GM12878 (cell line): ENCODE measurements around the gene SIN3B. TPM values are rescaled to one million over a fixed set of nuclear protein-coding genes. Genes with fewer than 3 reads are reported as not detected.
A peak's percentile ranks its signal among the peaks of the same experiment; 100 is the strongest.
"Not testable (repeated sequence)": the region's sequence is repeated elsewhere in the genome, so short reads cannot be mapped to it uniquely, and the experiment has no call there.

Experiments
- ATAC-seq: fragments of 200-7000 bp; cut with Tn5 transposase; 3 replicates; pipeline ENCODE4 v1.9.1; 2020; ENCODE audit warnings: mild to moderate bottlenecking, moderate library complexity
- BruUV-seq: library from RNA; stranded (reverse); fragments of 400-500 nt; replicated peaks from 2 replicates; lab custom pipeline; 2021; lab: Mats Ljungman, UMichigan
- CTCF ChIA-PET: fragments of 300-600 bp; sonication (Branson Sonifier 250); formaldehyde crosslinking; extraction: SDS; loops from one replicate; lab custom pipeline; 2021; ENCODE audit warnings: inconsistent platforms; lab: Yijun Ruan, JAX
- POLR2A ChIA-PET: fragments of 350-600 bp; formaldehyde crosslinking; extraction: SDS; loops from one replicate; lab custom pipeline; 2021; ENCODE audit warnings: inconsistent platforms; lab: Charles Lee
- RAD21 ChIA-PET: fragments of 300-600 bp; sonication (Branson Sonifier 250); formaldehyde crosslinking; loops from one replicate; lab custom pipeline; 2023; ENCODE audit warnings: antibody characterized with exemption; ENCODE audit not compliant: unreplicated experiment; lab: Charles Lee
- SMC1A ChIA-PET: fragments of 300-600 bp; sonication (Branson Sonifier 250); formaldehyde crosslinking; loops from one replicate; lab custom pipeline; 2023; ENCODE audit not compliant: unreplicated experiment, uncharacterized antibody; lab: Charles Lee
- DNase-seq: peaks from one replicate; pipeline ENCODE4 v3.0.0-alpha.2; 2011; ENCODE audit warnings: low read depth, low spot score
- FAIRE-seq: peaks from 3 replicates; lab custom pipeline; 2011; peaks lifted over from hg19 to GRCh38; lab: Jason Lieb, UNC
- H2AFZ ChIP-seq: 2 replicates; pipeline ENCODE4 v1.6.0; 2011; ENCODE audit warnings: low read depth, low read length, control low read depth; ENCODE audit not compliant: control insufficient read depth
- H3K27ac ChIP-seq: 2 replicates; pipeline ENCODE4 v1.5.1; 2011; ENCODE audit warnings: control low read depth; ENCODE audit not compliant: control insufficient read depth, insufficient read depth
- H3K27me3 ChIP-seq, 2 experiments: replicated peaks in 1 of 2; 2 replicates each; pipeline versions ENCODE4 v1.6.0 to v1.6.1; 2011; ENCODE audit warnings: low read length in 1 of 2; ENCODE audit not compliant: control insufficient read depth in 2 of 2, insufficient read depth in 2 of 2
- H3K36me3 ChIP-seq, 2 experiments: 2 replicates each; pipeline ENCODE4 v1.5.1; 2011; ENCODE audit warnings: low read length in 1 of 2; ENCODE audit not compliant: control insufficient read depth in 2 of 2, insufficient read depth in 2 of 2
- H3K4me1 ChIP-seq: 2 replicates; pipeline ENCODE4 v1.6.1; 2011; ENCODE audit warnings: mild to moderate bottlenecking, low read length, moderate library complexity, mixed read lengths; ENCODE audit not compliant: control insufficient read depth, insufficient read depth
- H3K4me2 ChIP-seq: 2 replicates; pipeline ENCODE4 v1.6.0; 2011; ENCODE audit warnings: control low read depth; ENCODE audit not compliant: control insufficient read depth, insufficient read depth
- H3K4me3 ChIP-seq: fragments of 200-600 bp; sonication (generic); 2 replicates; pipeline ENCODE4 v1.5.1; 2016
- H3K79me2 ChIP-seq: 2 replicates; pipeline ENCODE4 v1.6.0; 2011; ENCODE audit warnings: low read length; ENCODE audit not compliant: control insufficient read depth, insufficient read depth
- H3K9ac ChIP-seq: 2 replicates; pipeline ENCODE4 v1.8.0; 2011; ENCODE audit warnings: low read length, control low read depth, mixed read lengths; ENCODE audit not compliant: control insufficient read depth, insufficient read depth
- H3K9me3 ChIP-seq: replicated peaks from 3 replicates; pipeline ENCODE4 v1.5.1; 2011; ENCODE audit warnings: mild to moderate bottlenecking, low read length; ENCODE audit not compliant: control insufficient read depth, insufficient read depth
- H4K20me1 ChIP-seq: 2 replicates; pipeline ENCODE4 v1.6.0; 2011; ENCODE audit not compliant: control insufficient read depth, insufficient read depth
- CUX1 ChIP-seq: IDR thresholded peaks from 2 replicates; pipeline ENCODE4 v1.6.1; 2012; ENCODE audit warnings: improper control_type of control experiment, low read depth, low read length; ENCODE audit not compliant: insufficient replicate concordance
- PAX5 ChIP-seq: IDR thresholded peaks from 2 replicates; pipeline ENCODE4 v1.6.1; 2011; ENCODE audit warnings: low read depth, low read length, borderline replicate concordance
- TCF12 ChIP-seq: IDR thresholded peaks from 2 replicates; pipeline ENCODE4 v1.6.1; 2011; ENCODE audit warnings: low read depth, mild to moderate bottlenecking, low read length
- TCF3 ChIP-seq: IDR thresholded peaks from 2 replicates; pipeline ENCODE4 v1.6.1; 2012; ENCODE audit warnings: low read depth, mild to moderate bottlenecking, low read length, borderline replicate concordance; ENCODE audit not compliant: insufficient read depth
- ZBTB33 ChIP-seq: fragments of 450-650 bp; IDR thresholded peaks from 2 replicates; pipeline ENCODE4 v1.6.1; 2017; ENCODE audit warnings: mild to moderate bottlenecking
- WGBS: methylation state at CpG from one replicate; pipeline ENCODE4 v1.1.6; 2016; ENCODE audit warnings: low lambda C conversion rate; ENCODE audit not compliant: insufficient replicate concordance, insufficient coverage; ENCODE audit errors: missing lambda C conversion rate; 5-methylcytosine and 5-hydroxymethylcytosine counted together
- in situ Hi-C: fragments of 300-500 bp; cut with MboI; formaldehyde crosslinking; loops from 9 replicates; pipeline ENCODE4 v1.14.3; 2018; ENCODE audit warnings: mixed read lengths
- intact Hi-C: fragments of 100-400 bp; cut with micrococcal nuclease; formaldehyde crosslinking; loops from one replicate; pipeline ENCODE4 v1.14.2; 2022; ENCODE audit not compliant: unreplicated experiment
- polyA plus RNA-seq, 11 experiments: library from polyadenylated mRNA; depleted of rRNA in 4 of 11; unstranded in 6 of 11; stranded (reverse) in 5 of 11; fragments of >200 nt; fragmentation: Nextera tagmentation in 4 of 11; fragmentation: Illumina TruSeq in 1 of 11; extraction: Ambion mirVana in 4 of 11; extraction: Trizol in 1 of 11; gene quantifications; 1 replicate in 1 of 11; 2 replicates in 10 of 11; pipeline versions ENCODE4 v1.2.1 to v1.2.3, GENCODE V29; 2011 to 2016; ENCODE audit warnings: inconsistent platforms in 2 of 11, missing spikeins in 2 of 11, low read depth in 1 of 11
- total RNA-seq, 4 experiments: library from RNA; depleted of rRNA in 3 of 4; stranded (reverse); fragments of >200 nt in 3 of 4; fragmentation: Illumina TruSeq in 1 of 4; extraction: Trizol in 1 of 4; gene quantifications; 2 replicates each; pipeline versions ENCODE4 v1.2.1 to v1.2.3, GENCODE V29; 2013 to 2021
- TF ChIP-seq, protein P1 (sequence below): fragments of 450-650 bp; IDR thresholded peaks from 2 replicates; pipeline ENCODE4 v1.6.1; 2014; ENCODE audit warnings: mild to moderate bottlenecking

The SIN3B gene
- total and polyA plus RNA-seq, 10 of the 15 experiments (the other 5 are each of a cell fraction or from before 2014, with no cell fraction given): 0.68 to 34.5 (median 15.8) TPM

GRCh38 chr19:16874978-16875299 is 45.7 kb downstream of the SIN3B start:
- ATAC-seq, in situ Hi-C loops, SMC1A ChIA-PET, H3K79me2 ChIP-seq, H3K4me3 ChIP-seq, H3K9ac ChIP-seq, RAD21 ChIA-PET, H3K4me2 ChIP-seq, DNase-seq, H4K20me1 ChIP-seq, H2AFZ ChIP-seq, CTCF ChIA-PET, H3K27me3 ChIP-seq, intact Hi-C loops, H3K9me3 ChIP-seq, H3K4me1 ChIP-seq, BruUV-seq, POLR2A ChIA-PET: not testable (repeated sequence)
- Histone ChIP-seq H3K27ac (peak overlapping the region; percentile 17; the same call in 1 of the 2 replicates), H3K36me3 (peaks cover 10 to 46% of the 10 kb centered on the region in 2 experiments)
- peak; percentile 52 for FAIRE-seq

- H3K4me1 ChIP-seq: peaks cover 6% of the 10 kb centered on the region
- no peak for DNase-seq
- H3K4me2 ChIP-seq: no peak overlapping the region
- no peak for TF ChIP-seq PAX5
- peak; percentile 79; the same call in 1 of the 2 replicates for TF ChIP-seq TCF3
- peak; percentile 65 for TF ChIP-seq TCF12
- no peak for TF ChIP-seq CUX1
- TF ChIP-seq, protein P1, sequence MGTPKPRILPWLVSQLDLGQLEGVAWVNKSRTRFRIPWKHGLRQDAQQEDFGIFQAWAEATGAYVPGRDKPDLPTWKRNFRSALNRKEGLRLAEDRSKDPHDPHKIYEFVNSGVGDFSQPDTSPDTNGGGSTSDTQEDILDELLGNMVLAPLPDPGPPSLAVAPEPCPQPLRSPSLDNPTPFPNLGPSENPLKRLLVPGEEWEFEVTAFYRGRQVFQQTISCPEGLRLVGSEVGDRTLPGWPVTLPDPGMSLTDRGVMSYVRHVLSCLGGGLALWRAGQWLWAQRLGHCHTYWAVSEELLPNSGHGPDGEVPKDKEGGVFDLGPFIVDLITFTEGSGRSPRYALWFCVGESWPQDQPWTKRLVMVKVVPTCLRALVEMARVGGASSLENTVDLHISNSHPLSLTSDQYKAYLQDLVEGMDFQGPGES: no peak
- peak; percentile 36; the same call in 1 of the 2 replicates for TF ChIP-seq ZBTB33
- POLR2A ChIA-PET: no interaction called here
- H3K27me3 ChIP-seq: no peaks in the 10 kb centered on the region
- H4K20me1 ChIP-seq: no peaks in the 10 kb centered on the region
- H3K9me3 ChIP-seq: peaks cover 11% of the 10 kb centered on the region; the same call in 2 of the 3 replicates
- no peak overlapping the region for H3K27ac ChIP-seq
- no peaks in the 10 kb centered on the region for H3K79me2 ChIP-seq
- no peak for FAIRE-seq
- no peak overlapping the region for H3K9ac ChIP-seq
- intact Hi-C loops (no loop called here), in situ Hi-C loops (no loop called here)
- 94% methylated on average over 34 of the region's 39 CpGs for WGBS
- RAD21 ChIA-PET: no interaction called here
- no peak overlapping the region for H2AFZ ChIP-seq
- H3K4me3 ChIP-seq: no peak overlapping the region
- SMC1A ChIA-PET: no interaction called here
- H3K36me3 ChIP-seq: peaks cover 10 to 44% of the 10 kb centered on the region in 2 experiments
- no peak; the same call in 1 of the 3 replicates for ATAC-seq
- BruUV-seq: TSS peak; percentile 47
- CTCF ChIA-PET: no interaction called here
Observed at GRCh38 chr19:16875584-16876555, 46.7 kb downstream of the SIN3B start.
